Measurements from ENCODE around the gene HNRNPA2B1.

HNRNPA2B1 gene

DNA sequence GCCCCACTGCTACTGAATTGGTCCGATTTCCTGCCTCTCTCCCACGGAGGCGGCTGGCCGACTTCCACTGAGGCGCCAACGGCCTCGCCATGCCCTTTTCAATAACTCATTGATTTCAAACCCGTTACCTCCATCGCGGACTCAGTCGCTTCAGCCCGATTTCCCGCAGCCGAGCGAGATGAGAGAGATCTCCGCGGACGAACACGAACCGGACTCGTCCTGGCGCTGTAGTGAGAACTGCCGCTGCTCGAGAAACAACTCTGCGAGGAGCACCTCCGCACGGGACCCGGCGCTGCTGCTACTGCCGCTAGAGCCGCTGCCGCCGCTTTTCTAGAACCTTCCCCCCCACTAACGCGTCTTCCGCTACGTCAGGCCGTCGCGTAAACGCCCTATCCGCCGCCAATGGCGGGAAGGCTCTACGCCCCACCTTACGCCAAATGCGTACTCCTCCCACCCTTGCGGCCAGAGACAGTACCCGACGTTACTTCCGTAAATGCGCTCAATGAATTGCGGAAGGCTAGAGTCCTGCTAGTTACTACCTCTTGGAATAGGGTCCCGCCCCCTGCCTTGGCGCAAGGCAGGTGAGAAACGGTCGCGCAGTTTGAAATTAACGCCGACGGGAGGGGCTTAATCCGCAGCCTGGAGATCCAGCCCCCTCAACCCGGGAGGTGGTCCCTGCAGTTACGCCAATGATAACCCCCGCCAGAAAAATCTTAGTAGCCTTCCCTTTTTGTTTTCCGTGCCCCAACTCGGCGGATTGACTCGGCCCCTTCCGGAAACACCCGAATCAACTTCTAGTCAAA lies at the start of gene HNRNPA2B1:
HNRNPA2B1 (minus strand) TSS at position 303 of the 803 bp plus-strand sequence; CDS start at position 134, 169 bp downstream.
- peak; percentile 97 for DNase-seq

- DNase-seq, result no peak
Measured at GRCh38 chr7:26250239-26250638, 49.7 kb upstream of the HNRNPA2B1 start.

DNA sequence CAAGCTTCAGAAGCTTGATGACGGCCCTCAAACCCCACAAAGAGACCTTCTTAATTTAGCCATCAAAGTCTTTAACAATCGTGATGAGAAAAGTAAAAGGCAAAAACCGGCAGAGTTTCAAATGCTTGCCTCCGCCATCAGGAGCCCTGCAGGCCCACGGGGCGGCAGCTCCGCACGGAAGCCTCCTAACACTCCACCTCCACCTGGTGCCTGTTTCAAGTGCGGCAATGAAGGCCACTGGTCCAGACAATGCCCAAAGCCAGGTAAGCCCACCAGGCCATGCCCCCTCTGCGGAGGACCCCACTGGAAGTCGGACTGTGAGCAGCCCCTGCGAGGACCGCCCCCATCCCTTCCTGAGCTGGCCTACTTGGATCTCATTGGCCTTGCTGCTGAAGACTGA lies 44.6 kb upstream of the HNRNPA2B1 start:
- DNase-seq, result no peak

- DNase-seq, result no peak
Measured at GRCh38 chr7:26238032-26238431, 37.5 kb upstream of the HNRNPA2B1 start.

GRCh38 chr7:26237035-26237807 lies 36.7 kb upstream of the HNRNPA2B1 start:
- no peak for DNase-seq

GRCh38 chr7:26233902-26234511 lies 33.5 kb upstream of the HNRNPA2B1 start:
- no peak for DNase-seq

- DNase-seq, result no peak
Measured at GRCh38 chr7:26227987-26228386, 27.4 kb upstream of the HNRNPA2B1 start.

GRCh38 chr7:26224359-26224758 lies 23.8 kb upstream of the HNRNPA2B1 start:
- no peak for DNase-seq

DNA sequence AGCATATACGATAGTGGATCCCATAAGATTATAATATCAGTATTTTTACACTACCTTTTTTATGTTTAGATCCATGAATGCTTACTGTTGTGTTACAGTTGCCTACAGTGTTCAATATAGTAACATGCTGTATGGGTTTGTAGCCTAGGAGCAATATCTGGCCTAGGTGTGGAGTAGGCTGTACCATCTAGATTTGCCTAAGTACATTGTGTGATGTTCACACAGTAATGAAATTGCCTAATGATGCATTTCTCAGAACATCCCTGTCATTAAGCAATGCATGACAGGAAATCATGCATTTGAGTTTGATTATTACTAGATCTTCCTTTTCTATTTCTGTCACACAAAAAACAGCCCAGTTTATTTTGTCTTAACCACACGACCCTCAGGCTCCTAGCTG lies 15.5 kb upstream of the HNRNPA2B1 start:
- DNase-seq, result no peak

DNA sequence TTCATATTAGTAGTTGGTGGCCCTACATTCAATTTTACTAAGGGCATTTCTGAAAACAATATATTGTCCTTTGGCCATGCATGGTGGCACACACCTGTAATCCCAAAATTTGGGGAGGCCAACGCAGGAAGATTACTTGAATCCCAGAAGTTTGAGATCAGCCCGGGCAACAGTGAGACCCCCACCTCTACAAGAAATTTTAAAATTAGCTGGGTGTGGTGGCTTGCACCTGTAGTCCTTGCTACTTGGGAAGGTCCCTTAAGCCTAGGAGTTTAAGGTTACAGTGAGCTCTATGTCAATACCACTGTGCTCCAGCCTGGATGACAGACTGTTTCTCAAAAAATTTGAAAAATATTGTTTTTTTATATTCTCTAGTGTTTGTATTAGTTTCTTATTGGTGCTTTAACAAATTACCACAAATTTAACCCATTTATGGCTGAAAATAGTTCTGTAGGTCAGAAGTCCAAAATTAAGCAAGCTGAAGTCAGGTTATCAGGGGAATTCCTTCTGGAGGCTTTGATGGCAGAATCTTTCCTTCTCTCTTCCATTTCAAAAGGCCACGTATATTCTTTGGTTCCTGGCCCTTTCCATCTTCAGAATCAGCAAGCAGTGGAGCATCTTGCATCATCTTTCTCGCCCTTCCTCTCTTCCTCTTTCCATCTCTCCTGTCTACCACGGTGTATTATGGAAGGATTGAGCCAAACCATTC lies 13.4 kb upstream of the HNRNPA2B1 start:
- no peak for DNase-seq

GRCh38 chr7:26212921-26213718 lies 12.6 kb upstream of the HNRNPA2B1 start:
- DNase-seq, result no peak

DNA sequence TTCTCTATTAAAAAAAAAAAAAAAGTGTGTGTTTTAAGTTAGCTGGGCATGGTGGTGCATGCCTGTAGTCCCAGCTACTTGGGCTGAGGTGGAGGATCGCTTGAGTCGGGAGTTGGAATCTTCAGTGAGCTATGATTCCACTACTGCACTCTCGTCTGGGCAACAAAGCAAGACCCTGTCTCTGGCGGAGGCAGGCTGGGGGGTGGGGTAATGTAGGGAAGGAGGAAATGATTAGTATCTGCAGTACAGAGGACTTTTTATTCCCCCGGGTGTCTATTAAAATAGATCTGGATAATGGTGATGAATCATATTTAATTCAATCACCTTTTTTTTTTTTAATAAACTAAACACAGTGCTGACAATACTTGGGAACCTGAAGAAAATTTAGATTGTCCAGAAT lies 7.5 kb upstream of the HNRNPA2B1 start:
- DNase-seq, result no peak

DNA sequence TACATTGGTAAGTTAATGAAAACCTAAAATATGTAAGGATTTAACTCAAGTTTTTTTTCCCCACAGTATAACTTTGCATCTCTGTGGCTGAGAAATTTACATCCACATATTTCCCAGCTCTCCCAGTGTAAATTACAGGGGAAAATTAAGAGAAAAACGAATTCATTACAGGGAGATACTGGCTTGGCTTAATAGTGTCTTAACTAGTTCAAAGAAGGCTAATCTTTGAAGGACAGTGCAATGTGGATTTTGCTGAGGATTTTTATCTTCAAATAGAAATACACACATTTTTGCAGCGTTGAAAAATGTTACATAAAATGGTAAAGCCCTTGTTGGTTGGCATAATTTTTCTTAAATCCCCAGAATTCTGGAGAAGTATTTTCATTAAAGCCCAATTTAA lies 2.5 kb upstream of the HNRNPA2B1 start:
- DNase-seq, result no peak

DNA sequence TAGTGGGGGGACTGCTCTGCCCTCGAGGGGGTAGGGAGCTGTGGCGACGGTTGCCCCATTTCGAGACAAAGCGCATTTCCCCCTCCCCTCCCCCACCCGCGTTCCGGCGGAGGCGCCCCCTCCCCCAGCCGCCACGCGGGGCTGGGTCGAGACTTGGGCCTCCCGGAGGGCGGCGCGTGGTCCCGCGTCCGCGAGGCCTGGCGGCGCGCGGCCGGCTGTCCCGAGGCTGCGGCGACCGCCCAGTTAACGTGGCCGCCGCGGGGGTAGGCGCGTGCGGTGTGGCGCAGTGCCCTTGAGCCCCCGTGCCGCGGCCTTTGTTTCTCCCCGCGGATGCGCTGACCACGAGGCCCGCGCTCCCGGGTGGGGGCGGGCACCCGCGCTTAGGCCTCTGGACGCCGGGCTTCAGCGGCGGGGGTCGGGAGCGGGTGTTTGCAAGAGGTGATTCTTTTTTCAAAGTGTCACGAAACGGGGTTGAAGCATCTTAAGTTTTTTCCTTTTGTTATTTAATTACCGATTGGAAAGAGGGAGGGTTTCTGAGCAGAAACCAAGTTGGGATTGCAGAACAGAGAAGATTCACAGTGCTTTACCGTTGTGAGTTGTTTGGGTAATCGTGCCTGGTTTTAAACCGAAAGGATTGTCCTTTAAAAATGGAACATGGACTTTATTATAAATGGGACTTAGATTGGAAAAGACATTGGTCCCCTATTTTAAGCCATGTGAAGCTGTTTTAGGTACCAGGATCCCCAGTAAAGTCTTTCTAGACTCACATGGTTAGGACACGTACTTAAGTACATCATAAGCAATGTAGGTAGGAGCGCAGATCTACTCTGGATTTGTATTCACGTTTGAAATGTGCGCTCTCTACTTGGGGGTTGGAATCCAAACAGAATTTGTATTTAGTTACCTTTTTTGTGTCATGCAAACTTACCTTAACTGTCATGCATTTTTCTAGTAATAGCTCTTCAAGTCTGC lies 1.8 kb upstream of the HNRNPA2B1 start:
- DNase-seq, result peak; percentile 24

DNA sequence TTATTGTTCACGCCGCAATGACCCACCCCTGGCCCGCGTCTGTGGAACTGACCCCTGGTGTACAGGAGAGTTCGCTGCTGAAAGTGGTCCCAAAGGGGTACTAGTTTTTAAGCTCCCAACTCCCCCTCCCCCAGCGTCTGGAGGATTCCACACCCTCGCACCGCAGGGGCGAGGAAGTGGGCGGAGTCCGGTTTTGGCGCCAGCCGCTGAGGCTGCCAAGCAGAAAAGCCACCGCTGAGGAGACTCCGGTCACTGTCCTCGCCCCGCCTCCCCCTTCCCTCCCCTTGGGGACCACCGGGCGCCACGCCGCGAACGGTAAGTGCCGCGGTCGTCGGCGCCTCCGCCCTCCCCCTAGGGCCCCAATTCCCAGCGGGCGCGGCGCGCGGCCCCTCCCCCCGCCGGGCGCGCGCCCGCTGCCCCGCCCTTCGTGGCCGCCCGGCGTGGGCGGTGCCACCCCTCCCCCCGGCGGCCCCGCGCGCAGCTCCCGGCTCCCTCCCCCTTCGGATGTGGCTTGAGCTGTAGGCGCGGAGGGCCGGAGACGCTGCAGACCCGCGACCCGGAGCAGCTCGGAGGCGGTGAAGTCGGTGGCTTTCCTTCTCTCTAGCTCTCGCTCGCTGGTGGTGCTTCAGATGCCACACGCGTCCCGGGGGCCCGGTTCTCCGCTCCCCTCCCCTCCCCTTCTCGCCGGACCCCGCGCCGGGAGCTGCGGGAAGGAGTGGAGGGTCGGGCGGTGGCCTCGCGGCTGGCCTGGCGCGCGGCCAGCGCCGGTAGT lies 887 bp upstream of the HNRNPA2B1 start, which contains the start of gene CBX3:
CBX3 (plus strand) TSS at position 499 of the 772 bp plus-strand sequence. CDS start 1,254 bp downstream, outside the sequence.
- DNase-seq, result peak; percentile 85

- DNase-seq, result peak; percentile 35
Measured at GRCh38 chr7:26200038-26200443, 505 bp downstream of the HNRNPA2B1 start.

GRCh38 chr7:26199301-26200037 lies 1.1 kb downstream of the HNRNPA2B1 start:
- DNase-seq, result no peak

- no peak for DNase-seq
Measured at GRCh38 chr7:26198781-26199169, 1.8 kb downstream of the HNRNPA2B1 start.

GRCh38 chr7:26198133-26198780 lies 2.3 kb downstream of the HNRNPA2B1 start:
- peak; percentile 53 for DNase-seq

Measured in kidney glomerular epithelial cell (primary cell).